Neural cell (in vitro differentiated cells): Measurements from ENCODE around the gene ABCB4.

Source experiments
- EZH2 ChIP-seq: fragments of 200-600, 300-800 bp; shearing (Covaris generic), sonication (generic); IDR thresholded peaks from 2 replicates; pipeline ENCODE4 v1.6.1; 2014; ENCODE audit warnings: antibody characterized with exemption, low read length, borderline replicate concordance, mild to moderate bottlenecking; ENCODE audit not compliant: insufficient read depth, poor library complexity, severe bottlenecking
- MXI1 ChIP-seq: fragments of 450-650 bp; conservative IDR thresholded peaks from 2 replicates; pipeline ENCODE4 v1.6.1; 2014; ENCODE audit warnings: antibody characterized with exemption, mild to moderate bottlenecking; ENCODE audit not compliant: poor library complexity, severe bottlenecking
- POLR2AphosphoS5 ChIP-seq: IDR thresholded peaks from 2 replicates; pipeline ENCODE4 v1.6.1; 2012
- RAD21 ChIP-seq: fragments of 450-650 bp; conservative IDR thresholded peaks from 2 replicates; pipeline ENCODE4 v1.6.1; 2014; ENCODE audit warnings: antibody characterized with exemption, mild to moderate bottlenecking, moderate library complexity
- REST ChIP-seq: IDR thresholded peaks from 2 replicates; pipeline ENCODE4 v1.6.1; 2012; ENCODE audit warnings: borderline replicate concordance
- TAF1 ChIP-seq: IDR thresholded peaks from 2 replicates; pipeline ENCODE4 v1.6.1; 2012; ENCODE audit warnings: low read depth
- TF ChIP-seq, protein P1 (sequence below): fragments of 450-650 bp; IDR thresholded peaks from 2 replicates; pipeline ENCODE4 v1.5.1; 2014; ENCODE audit warnings: antibody characterized with exemption, mild to moderate bottlenecking, moderate library complexity; ENCODE audit not compliant: poor library complexity, severe bottlenecking

GRCh38 chr7:87498893-87499292 is 23.4 kb upstream of the ABCB4 start:
- TF ChIP-seq EZH2 (no peak), RAD21 (no peak), POLR2AphosphoS5 (no peak), TAF1 (no peak), REST (no peak), MXI1 (no peak)
- TF ChIP-seq, protein P1, sequence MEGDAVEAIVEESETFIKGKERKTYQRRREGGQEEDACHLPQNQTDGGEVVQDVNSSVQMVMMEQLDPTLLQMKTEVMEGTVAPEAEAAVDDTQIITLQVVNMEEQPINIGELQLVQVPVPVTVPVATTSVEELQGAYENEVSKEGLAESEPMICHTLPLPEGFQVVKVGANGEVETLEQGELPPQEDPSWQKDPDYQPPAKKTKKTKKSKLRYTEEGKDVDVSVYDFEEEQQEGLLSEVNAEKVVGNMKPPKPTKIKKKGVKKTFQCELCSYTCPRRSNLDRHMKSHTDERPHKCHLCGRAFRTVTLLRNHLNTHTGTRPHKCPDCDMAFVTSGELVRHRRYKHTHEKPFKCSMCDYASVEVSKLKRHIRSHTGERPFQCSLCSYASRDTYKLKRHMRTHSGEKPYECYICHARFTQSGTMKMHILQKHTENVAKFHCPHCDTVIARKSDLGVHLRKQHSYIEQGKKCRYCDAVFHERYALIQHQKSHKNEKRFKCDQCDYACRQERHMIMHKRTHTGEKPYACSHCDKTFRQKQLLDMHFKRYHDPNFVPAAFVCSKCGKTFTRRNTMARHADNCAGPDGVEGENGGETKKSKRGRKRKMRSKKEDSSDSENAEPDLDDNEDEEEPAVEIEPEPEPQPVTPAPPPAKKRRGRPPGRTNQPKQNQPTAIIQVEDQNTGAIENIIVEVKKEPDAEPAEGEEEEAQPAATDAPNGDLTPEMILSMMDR = no peak
